HEK293 (cell line): ENCODE data around the gene HOXD12.

Source experiments
- CTCF ChIA-PET: fragments of 350-600 bp; formaldehyde crosslinking; extraction: SDS; loops from one replicate; lab custom pipeline; 2021; ENCODE audit warnings: antibody characterized with exemption; lab: Yijun Ruan, JAX
- POLR2A ChIA-PET: fragments of 300-600 bp; formaldehyde crosslinking; extraction: SDS; loops from one replicate; lab custom pipeline; 2020; ENCODE audit warnings: antibody characterized with exemption, inconsistent platforms; lab: Yijun Ruan, JAX
- H3K27ac ChIP-seq: fragments of 200-500 bp; sonication (Bioruptor generic); 2 replicates; pipeline ENCODE4 v1.5.1; 2014; ENCODE audit warnings: low read depth, low read length, control low read depth, inconsistent platforms; ENCODE audit errors: extremely low read depth
- H3K36me3 ChIP-seq, 2 experiments: fragments of 200-500 bp in 1 of 2; sonication (Bioruptor generic) in 1 of 2; 1 replicate in 1 of 2; 2 replicates in 1 of 2; pipeline ENCODE4 v1.5.1; 2014 to 2017; ENCODE audit warnings: inconsistent platforms in 2 of 2, low read length in 2 of 2; ENCODE audit not compliant: control insufficient read depth in 2 of 2, insufficient read depth in 1 of 2
- H3K4me1 ChIP-seq: fragments of 200-500 bp; sonication (Bioruptor generic); 2 replicates; pipeline ENCODE4 v1.5.1; 2014; ENCODE audit warnings: mild to moderate bottlenecking, low read length, inconsistent platforms; ENCODE audit not compliant: control insufficient read depth, insufficient read depth
- H3K4me3 ChIP-seq: 2 replicates; pipeline ENCODE4 v1.5.1; 2011; ENCODE audit warnings: low read depth, mild to moderate bottlenecking, control low read depth, low read length, moderate library complexity
- H3K9me3 ChIP-seq: fragments of 200-500 bp; sonication (Bioruptor generic); 2 replicates; pipeline ENCODE4 v1.5.1; 2014; ENCODE audit warnings: low read depth, low read length, inconsistent platforms; ENCODE audit not compliant: control insufficient read depth, insufficient read depth
- AEBP2 ChIP-seq: fragments of 450-650 bp; formaldehyde crosslinking; IDR thresholded peaks from 2 replicates; pipeline ENCODE4 v1.5.1; 2016; ENCODE audit warnings: missing biosample characterization, missing genetic modification characterization, borderline replicate concordance
- KLF1 ChIP-seq: fragments of 450-650 bp; formaldehyde crosslinking; IDR thresholded peaks from 2 replicates; pipeline ENCODE4 v1.5.1; 2016; ENCODE audit warnings: missing biosample characterization, missing genetic modification characterization
- KLF16 ChIP-seq: fragments of 450-650 bp; formaldehyde crosslinking; IDR thresholded peaks from 2 replicates; pipeline ENCODE4 v1.5.1; 2017; ENCODE audit warnings: missing biosample characterization, missing genetic modification characterization
- RBAK ChIP-seq: fragments of 450-650 bp; formaldehyde crosslinking; IDR thresholded peaks from 2 replicates; pipeline ENCODE4 v1.5.1; 2016; ENCODE audit warnings: missing biosample characterization, missing genetic modification characterization
- REPIN1 ChIP-seq: fragments of 450-650 bp; formaldehyde crosslinking; IDR thresholded peaks from 2 replicates; pipeline ENCODE4 v1.5.1; 2017; ENCODE audit warnings: missing biosample characterization, missing genetic modification characterization, low read depth
- ZEB2 ChIP-seq: fragments of 450-650 bp; formaldehyde crosslinking; IDR thresholded peaks from 2 replicates; pipeline ENCODE4 v1.5.1; 2016; ENCODE audit warnings: missing biosample characterization, missing genetic modification characterization
- ZFHX2 ChIP-seq: fragments of 450-650 bp; formaldehyde crosslinking; conservative IDR thresholded peaks from 2 replicates; pipeline ENCODE4 v1.5.1; 2016; ENCODE audit warnings: missing biosample characterization, missing genetic modification characterization
- ZNF148 ChIP-seq: fragments of 450-650 bp; formaldehyde crosslinking; IDR thresholded peaks from 2 replicates; pipeline ENCODE4 v1.5.0; 2017; ENCODE audit warnings: missing biosample characterization, missing genetic modification characterization, borderline replicate concordance
- ZNF16 ChIP-seq: fragments of 450-650 bp; formaldehyde crosslinking; IDR thresholded peaks from 2 replicates; pipeline ENCODE4 v1.5.1; 2016; ENCODE audit warnings: low read depth, missing biosample characterization, missing genetic modification characterization
- ZNF248 ChIP-seq: fragments of 450-650 bp; formaldehyde crosslinking; IDR thresholded peaks from 2 replicates; pipeline ENCODE4 v1.5.1; 2017; ENCODE audit warnings: missing biosample characterization, missing genetic modification characterization
- ZNF266 ChIP-seq: fragments of 450-650 bp; formaldehyde crosslinking; IDR thresholded peaks from 2 replicates; pipeline ENCODE4 v1.5.1; 2016; ENCODE audit warnings: missing biosample characterization, missing genetic modification characterization, low read depth
- ZNF324 ChIP-seq: fragments of 450-650 bp; formaldehyde crosslinking; IDR thresholded peaks from 2 replicates; pipeline ENCODE4 v1.5.1; 2016; ENCODE audit warnings: missing biosample characterization, missing genetic modification characterization
- ZNF398 ChIP-seq: fragments of 450-650 bp; formaldehyde crosslinking; IDR thresholded peaks from 2 replicates; pipeline ENCODE4 v1.5.1; 2017; ENCODE audit warnings: missing biosample characterization, missing genetic modification characterization
- ZNF48 ChIP-seq: fragments of 450-650 bp; formaldehyde crosslinking; IDR thresholded peaks from 2 replicates; pipeline ENCODE4 v1.5.1; 2016; ENCODE audit warnings: missing biosample characterization, missing genetic modification characterization
- ZNF549 ChIP-seq: fragments of 450-650 bp; IDR thresholded peaks from 2 replicates; pipeline ENCODE4 v1.5.1; 2018; ENCODE audit warnings: missing biosample characterization, missing genetic modification characterization, mild to moderate bottlenecking, inconsistent platforms, moderate library complexity
- ZNF600 ChIP-seq: fragments of 450-650 bp; formaldehyde crosslinking; IDR thresholded peaks from 2 replicates; pipeline ENCODE4 v1.5.1; 2016; ENCODE audit warnings: missing biosample characterization, missing genetic modification characterization
- ZNF621 ChIP-seq: fragments of 450-650 bp; formaldehyde crosslinking; IDR thresholded peaks from 2 replicates; pipeline ENCODE4 v1.5.1; 2017; ENCODE audit warnings: missing biosample characterization, missing genetic modification characterization
- ZNF785 ChIP-seq: fragments of 450-650 bp; formaldehyde crosslinking; IDR thresholded peaks from 2 replicates; pipeline ENCODE4 v1.5.1; 2016; ENCODE audit warnings: missing biosample characterization, missing genetic modification characterization
- TF ChIP-seq, protein P1 (sequence below): fragments of 450-650 bp; formaldehyde crosslinking; IDR thresholded peaks from 2 replicates; pipeline ENCODE4 v1.5.1; 2016; ENCODE audit warnings: missing biosample characterization, missing genetic modification characterization
- TF ChIP-seq, protein P2 (sequence below): fragments of 450-650 bp; formaldehyde crosslinking; IDR thresholded peaks from 2 replicates; pipeline ENCODE4 v1.5.1; 2017; ENCODE audit warnings: missing biosample characterization, mild to moderate bottlenecking, missing genetic modification characterization, moderate library complexity
- TF ChIP-seq, protein P3 (sequence below): fragments of 450-650 bp; formaldehyde crosslinking; IDR thresholded peaks from 2 replicates; pipeline ENCODE4 v1.5.1; 2016; ENCODE audit warnings: missing biosample characterization, missing genetic modification characterization

Gene HOXD12

DNA sequence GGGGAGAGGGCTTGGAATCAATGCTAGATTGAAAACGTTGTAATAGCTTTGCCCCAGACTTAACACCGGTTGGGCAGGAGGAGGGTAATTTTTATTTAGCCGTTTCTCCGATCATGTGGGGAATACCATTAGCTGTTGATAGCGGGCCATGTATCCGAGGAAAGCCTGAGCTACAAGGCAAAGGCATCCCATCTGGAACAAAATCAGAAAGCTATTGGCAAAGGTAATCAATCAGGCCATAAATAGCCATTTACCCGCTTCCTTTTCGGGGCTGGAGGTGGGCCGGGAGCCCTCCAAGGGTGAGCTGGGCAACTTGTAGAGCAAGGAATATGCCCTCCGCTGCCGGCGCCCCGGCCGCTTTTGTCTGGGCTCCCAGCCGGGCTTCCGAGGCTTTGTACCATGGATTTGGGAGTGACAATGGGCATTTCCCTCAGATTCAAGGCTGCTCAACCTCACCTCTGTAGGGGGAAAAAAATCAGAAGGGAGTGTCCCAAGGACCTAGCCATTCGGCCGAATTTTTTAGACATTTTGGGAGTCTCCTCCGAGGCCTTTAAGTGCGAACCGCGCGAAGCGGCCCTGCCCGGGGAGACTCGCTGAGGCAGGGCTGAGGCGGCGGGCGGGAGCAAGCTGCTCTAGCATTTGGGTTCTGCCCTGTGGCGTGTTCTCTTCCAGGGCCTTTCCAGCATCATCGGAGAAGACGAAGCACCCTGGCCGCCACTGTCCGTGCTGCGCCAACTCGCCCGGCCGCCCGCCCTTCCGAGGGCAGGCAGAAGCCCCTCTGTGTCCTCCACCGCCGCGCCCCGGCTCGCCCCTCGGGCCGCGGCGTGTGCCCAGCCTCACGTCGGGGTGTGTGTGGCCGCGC, 21.8 kb downstream of the HOXD12 start:
- CTCF ChIA-PET, result interaction anchor here (0.5 to 0.9 kb wide), 2 partner anchors 152 to 839 kb away, joined by 3 to 4 read pairs; no protein-coding TSS in a partner anchor

GRCh38 chr2:176122052-176122682, 22.6 kb downstream of the HOXD12 start:
- Histone ChIP-seq H3K4me3 (no peak overlapping the region), H3K4me1 (no peaks in the 10 kb centered on the region; the same call in 1 of the 2 replicates), H3K27ac (no peak overlapping the region), H3K36me3 (peaks cover 5 to 79% of the 10 kb centered on the region in 2 experiments; a peak in 2 of 3 replicates), H3K9me3 (no peaks in the 10 kb centered on the region)
- POLR2A ChIA-PET, result no interaction called here
- CTCF ChIA-PET, result interaction anchor here (1.4 kb wide), 1 partner anchor 11 kb away, joined by 7 read pairs; no protein-coding TSS in a partner anchor
- TF ChIP-seq ZEB2 (tag by site-specific recombination) (no peak), AEBP2 (tag by site-specific recombination) (no peak), ZNF248 (tag by site-specific recombination) (no peak), ZNF398 (tag by site-specific recombination) (no peak), ZNF549 (tag by site-specific recombination) (no peak)
- TF ChIP-seq, protein P1, sequence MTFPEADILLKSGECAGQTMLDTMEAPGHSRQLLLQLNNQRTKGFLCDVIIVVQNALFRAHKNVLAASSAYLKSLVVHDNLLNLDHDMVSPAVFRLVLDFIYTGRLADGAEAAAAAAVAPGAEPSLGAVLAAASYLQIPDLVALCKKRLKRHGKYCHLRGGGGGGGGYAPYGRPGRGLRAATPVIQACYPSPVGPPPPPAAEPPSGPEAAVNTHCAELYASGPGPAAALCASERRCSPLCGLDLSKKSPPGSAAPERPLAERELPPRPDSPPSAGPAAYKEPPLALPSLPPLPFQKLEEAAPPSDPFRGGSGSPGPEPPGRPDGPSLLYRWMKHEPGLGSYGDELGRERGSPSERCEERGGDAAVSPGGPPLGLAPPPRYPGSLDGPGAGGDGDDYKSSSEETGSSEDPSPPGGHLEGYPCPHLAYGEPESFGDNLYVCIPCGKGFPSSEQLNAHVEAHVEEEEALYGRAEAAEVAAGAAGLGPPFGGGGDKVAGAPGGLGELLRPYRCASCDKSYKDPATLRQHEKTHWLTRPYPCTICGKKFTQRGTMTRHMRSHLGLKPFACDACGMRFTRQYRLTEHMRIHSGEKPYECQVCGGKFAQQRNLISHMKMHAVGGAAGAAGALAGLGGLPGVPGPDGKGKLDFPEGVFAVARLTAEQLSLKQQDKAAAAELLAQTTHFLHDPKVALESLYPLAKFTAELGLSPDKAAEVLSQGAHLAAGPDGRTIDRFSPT (tag by site-specific recombination), result no peak

More for the DNA sequence above, 21.8 kb downstream of the HOXD12 start:
- Histone ChIP-seq H3K9me3 (no peaks in the 10 kb centered on the region), H3K4me1 (no peaks in the 10 kb centered on the region), H3K36me3 (peaks cover 5 to 86% of the 10 kb centered on the region in 2 experiments; a peak in 2 of 3 replicates), H3K27ac (no peak overlapping the region), H3K4me3 (no peak overlapping the region)
- TF ChIP-seq, protein P2, sequence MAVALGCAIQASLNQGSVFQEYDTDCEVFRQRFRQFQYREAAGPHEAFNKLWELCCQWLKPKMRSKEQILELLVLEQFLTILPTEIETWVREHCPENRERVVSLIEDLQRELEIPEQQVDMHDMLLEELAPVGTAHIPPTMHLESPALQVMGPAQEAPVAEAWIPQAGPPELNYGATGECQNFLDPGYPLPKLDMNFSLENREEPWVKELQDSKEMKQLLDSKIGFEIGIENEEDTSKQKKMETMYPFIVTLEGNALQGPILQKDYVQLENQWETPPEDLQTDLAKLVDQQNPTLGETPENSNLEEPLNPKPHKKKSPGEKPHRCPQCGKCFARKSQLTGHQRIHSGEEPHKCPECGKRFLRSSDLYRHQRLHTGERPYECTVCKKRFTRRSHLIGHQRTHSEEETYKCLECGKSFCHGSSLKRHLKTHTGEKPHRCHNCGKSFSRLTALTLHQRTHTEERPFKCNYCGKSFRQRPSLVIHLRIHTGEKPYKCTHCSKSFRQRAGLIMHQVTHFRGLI (tag by site-specific recombination), result no peak
- TF ChIP-seq ZNF148 (tag by site-specific recombination) (no peak), ZNF621 (no peak), KLF1 (no peak), KLF16 (tag by site-specific recombination) (no peak), ZNF600 (no peak), REPIN1 (tag by site-specific recombination) (no peak), ZNF48 (tag by site-specific recombination) (no peak), ZNF785 (no peak), ZNF324 (tag by site-specific recombination) (no peak), ZNF16 (tag by site-specific recombination) (no peak), ZNF266 (no peak), ZFHX2 (no peak), RBAK (tag by site-specific recombination) (no peak)
- TF ChIP-seq, protein P3, sequence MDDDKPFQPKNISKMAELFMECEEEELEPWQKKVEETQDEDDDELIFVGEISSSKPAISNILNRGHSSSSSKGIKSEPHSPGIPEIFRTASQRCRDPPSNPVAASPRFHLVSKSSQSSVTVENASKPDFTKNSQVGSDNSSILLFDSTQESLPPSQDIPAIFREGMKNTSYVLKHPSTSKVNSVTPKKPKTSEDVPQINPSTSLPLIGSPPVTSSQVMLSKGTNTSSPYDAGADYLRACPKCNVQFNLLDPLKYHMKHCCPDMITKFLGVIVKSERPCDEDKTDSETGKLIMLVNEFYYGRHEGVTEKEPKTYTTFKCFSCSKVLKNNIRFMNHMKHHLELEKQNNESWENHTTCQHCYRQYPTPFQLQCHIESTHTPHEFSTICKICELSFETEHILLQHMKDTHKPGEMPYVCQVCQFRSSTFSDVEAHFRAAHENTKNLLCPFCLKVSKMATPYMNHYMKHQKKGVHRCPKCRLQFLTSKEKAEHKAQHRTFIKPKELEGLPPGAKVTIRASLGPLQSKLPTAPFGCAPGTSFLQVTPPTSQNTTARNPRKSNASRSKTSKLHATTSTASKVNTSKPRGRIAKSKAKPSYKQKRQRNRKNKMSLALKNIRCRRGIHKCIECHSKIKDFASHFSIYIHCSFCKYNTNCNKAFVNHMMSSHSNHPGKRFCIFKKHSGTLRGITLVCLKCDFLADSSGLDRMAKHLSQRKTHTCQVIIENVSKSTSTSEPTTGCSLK (tag by site-specific recombination), result no peak
- POLR2A ChIA-PET, result no interaction called here
